ENCODE measurements around the gene CRELD2.

CRELD2 gene

DNA sequence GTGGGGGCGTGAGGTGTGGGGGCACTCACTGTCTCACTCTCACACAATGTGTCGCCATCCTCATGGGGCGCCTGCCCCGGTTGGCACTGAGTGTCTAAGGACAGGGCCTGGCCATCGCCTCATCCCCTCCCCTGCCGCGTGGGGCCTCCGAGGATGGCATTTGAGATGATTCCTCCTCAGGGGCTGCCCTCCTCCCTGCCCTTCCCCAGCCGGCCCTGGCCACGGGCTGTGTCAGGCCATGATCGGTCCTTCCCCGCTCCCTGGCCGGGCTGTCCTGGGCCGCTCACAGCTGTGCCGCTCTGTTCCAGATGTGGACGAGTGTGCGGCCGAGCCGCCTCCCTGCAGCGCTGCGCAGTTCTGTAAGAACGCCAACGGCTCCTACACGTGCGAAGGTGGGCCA is 4.5 kb downstream of the CRELD2 start:
- no peak for DNase-seq (ENCODE audit: low read depth)
- no peak overlapping the region for H3K4me3 ChIP-seq (ENCODE audit: low read length)
- TF ChIP-seq, protein P1, sequence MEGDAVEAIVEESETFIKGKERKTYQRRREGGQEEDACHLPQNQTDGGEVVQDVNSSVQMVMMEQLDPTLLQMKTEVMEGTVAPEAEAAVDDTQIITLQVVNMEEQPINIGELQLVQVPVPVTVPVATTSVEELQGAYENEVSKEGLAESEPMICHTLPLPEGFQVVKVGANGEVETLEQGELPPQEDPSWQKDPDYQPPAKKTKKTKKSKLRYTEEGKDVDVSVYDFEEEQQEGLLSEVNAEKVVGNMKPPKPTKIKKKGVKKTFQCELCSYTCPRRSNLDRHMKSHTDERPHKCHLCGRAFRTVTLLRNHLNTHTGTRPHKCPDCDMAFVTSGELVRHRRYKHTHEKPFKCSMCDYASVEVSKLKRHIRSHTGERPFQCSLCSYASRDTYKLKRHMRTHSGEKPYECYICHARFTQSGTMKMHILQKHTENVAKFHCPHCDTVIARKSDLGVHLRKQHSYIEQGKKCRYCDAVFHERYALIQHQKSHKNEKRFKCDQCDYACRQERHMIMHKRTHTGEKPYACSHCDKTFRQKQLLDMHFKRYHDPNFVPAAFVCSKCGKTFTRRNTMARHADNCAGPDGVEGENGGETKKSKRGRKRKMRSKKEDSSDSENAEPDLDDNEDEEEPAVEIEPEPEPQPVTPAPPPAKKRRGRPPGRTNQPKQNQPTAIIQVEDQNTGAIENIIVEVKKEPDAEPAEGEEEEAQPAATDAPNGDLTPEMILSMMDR (conservative IDR thresholded peaks at IDR 0.05; ENCODE audit: low read length), result no peak

GRCh38 chr22:49923445-49923844 is 5.0 kb downstream of the CRELD2 start:
- DNase-seq (ENCODE audit: low read depth), result no peak
- TF ChIP-seq, protein P1 (conservative IDR thresholded peaks at IDR 0.05; ENCODE audit: low read length), result no peak
- H3K4me3 ChIP-seq (ENCODE audit: low read length), result no peak overlapping the region

GRCh38 chr22:49924113-49924833 is 5.8 kb downstream of the CRELD2 start:
- TF ChIP-seq, protein P1 (conservative IDR thresholded peaks at IDR 0.05; ENCODE audit: low read length), result no peak
- DNase-seq (ENCODE audit: low read depth), result no peak
- H3K4me3 ChIP-seq (ENCODE audit: low read length), result no peak overlapping the region

GRCh38 chr22:49925525-49926128 is 7.2 kb downstream of the CRELD2 start:
- DNase-seq (ENCODE audit: low read depth), result no peak
- TF ChIP-seq, protein P1 (conservative IDR thresholded peaks at IDR 0.05; ENCODE audit: low read length), result no peak
- no peak overlapping the region for H3K4me3 ChIP-seq (ENCODE audit: low read length)

GRCh38 chr22:49926916-49927315 is 8.5 kb downstream of the CRELD2 start:
- TF ChIP-seq, protein P1 (conservative IDR thresholded peaks at IDR 0.05; ENCODE audit: low read length), result no peak
- H3K4me3 ChIP-seq (ENCODE audit: low read length), result no peak overlapping the region

GRCh38 chr22:49927483-49928184 is 9.2 kb downstream of the CRELD2 start:
- TF ChIP-seq, protein P1 (conservative IDR thresholded peaks at IDR 0.05; ENCODE audit: low read length), result no peak
- no peak for DNase-seq (ENCODE audit: low read depth)
- no peak overlapping the region for H3K4me3 ChIP-seq (ENCODE audit: low read length)

More at GRCh38 chr22:49926916-49927315, 8.5 kb downstream of the CRELD2 start:
- no peak for DNase-seq (ENCODE audit: low read depth)

Measured in AG10803 (cell line).